Body of pancreas (tissue), 4 donors: ENCODE data around the gene PREX1. TPM values are rescaled to one million over a fixed set of nuclear protein-coding genes. Genes with fewer than 3 reads are reported as not detected.

Experiments used
- ATAC-seq: fragments of 150-250 bp; one replicate; pipeline ENCODE4 v1.9.1; 2016
- DNase-seq, 4 donors: peaks; one replicate each; pipeline ENCODE4 v3.0.0-alpha.2; 2019
- H3K27ac ChIP-seq, 4 donors: fragments of 200-600 bp; sonication (generic); 1 replicate in 3 of 4; 2 replicates in 1 of 4; pipeline versions ENCODE4 v1.5.1 to v1.6.1; 2016 to 2019; ENCODE audit warnings: mild to moderate bottlenecking in 1 of 4, mixed read lengths in 1 of 4, moderate library complexity in 1 of 4
- H3K27me3 ChIP-seq, 2 donors: fragments of 200-600 bp; sonication (generic); one replicate each; pipeline ENCODE4 v1.6.0; 2016; ENCODE audit warnings: mild to moderate bottlenecking in 1 of 2
- H3K36me3 ChIP-seq, 2 donors: fragments of 200-600 bp; sonication (generic); replicated peaks in 1 of 2; 2 replicates each; pipeline ENCODE4 v1.5.1; 2016; ENCODE audit warnings: low read depth in 2 of 2; ENCODE audit not compliant: insufficient read depth in 1 of 2
- H3K4me1 ChIP-seq: fragments of 200-600 bp; sonication (generic); one replicate; pipeline ENCODE4 v1.6.0; 2016
- H3K4me3 ChIP-seq, 2 donors: fragments of 200-600 bp; sonication (generic); 1 replicate in 1 of 2; 2 replicates in 1 of 2; pipeline ENCODE4 v1.5.1; 2016 to 2019
- H3K9me3 ChIP-seq, 3 donors: fragments of 200-600 bp; sonication (generic); 1 replicate in 2 of 3; 2 replicates in 1 of 3; pipeline ENCODE4 v1.5.1; 2016
- POLR2A ChIP-seq, 3 donors: fragments of 450-650 bp; IDR thresholded peaks; one replicate each; pipeline ENCODE4 v1.6.1; 2016; ENCODE audit warnings: antibody characterized with exemption in 3 of 3, mild to moderate bottlenecking in 2 of 3
- WGBS, 2 donors: methylation state at CpG; one replicate each; pipeline ENCODE4 v1.1.5; 2017; 5-methylcytosine and 5-hydroxymethylcytosine counted together
- intact Hi-C: fragments of 100-400 bp; cut with DNase I; formaldehyde crosslinking; loops from one replicate; pipeline ENCODE4 v1.15.1; 2023
- total RNA-seq, 2 donors: library from RNA; depleted of rRNA; stranded (reverse); fragments of >200 nt; gene quantifications; one replicate each; pipeline ENCODE4 v1.1.0, GENCODE V29; 2016
- TF ChIP-seq, protein P1 (sequence below), 7 experiments: fragments of 450-650 bp in 4 of 7; fragments of 200-600 bp in 3 of 7; sonication (generic) in 3 of 7; IDR thresholded peaks; one replicate each; pipeline ENCODE4 v1.5.1; 2016 to 2019; ENCODE audit warnings: antibody characterized with exemption in 7 of 7

PREX1 gene
- total RNA-seq, 2 donors from 2014 or later = 9.1 to 14.5 TPM

GRCh38 chr20:48649868-48650267, 177.9 kb downstream of the PREX1 start:
- H3K4me3 ChIP-seq = no peak overlapping the region
- H3K27me3 ChIP-seq = no peaks in the 10 kb centered on the region
- TF ChIP-seq, protein P1, sequence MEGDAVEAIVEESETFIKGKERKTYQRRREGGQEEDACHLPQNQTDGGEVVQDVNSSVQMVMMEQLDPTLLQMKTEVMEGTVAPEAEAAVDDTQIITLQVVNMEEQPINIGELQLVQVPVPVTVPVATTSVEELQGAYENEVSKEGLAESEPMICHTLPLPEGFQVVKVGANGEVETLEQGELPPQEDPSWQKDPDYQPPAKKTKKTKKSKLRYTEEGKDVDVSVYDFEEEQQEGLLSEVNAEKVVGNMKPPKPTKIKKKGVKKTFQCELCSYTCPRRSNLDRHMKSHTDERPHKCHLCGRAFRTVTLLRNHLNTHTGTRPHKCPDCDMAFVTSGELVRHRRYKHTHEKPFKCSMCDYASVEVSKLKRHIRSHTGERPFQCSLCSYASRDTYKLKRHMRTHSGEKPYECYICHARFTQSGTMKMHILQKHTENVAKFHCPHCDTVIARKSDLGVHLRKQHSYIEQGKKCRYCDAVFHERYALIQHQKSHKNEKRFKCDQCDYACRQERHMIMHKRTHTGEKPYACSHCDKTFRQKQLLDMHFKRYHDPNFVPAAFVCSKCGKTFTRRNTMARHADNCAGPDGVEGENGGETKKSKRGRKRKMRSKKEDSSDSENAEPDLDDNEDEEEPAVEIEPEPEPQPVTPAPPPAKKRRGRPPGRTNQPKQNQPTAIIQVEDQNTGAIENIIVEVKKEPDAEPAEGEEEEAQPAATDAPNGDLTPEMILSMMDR (IDR thresholded peaks at IDR 0.05) = no peak
- TF ChIP-seq POLR2A (IDR thresholded peaks at IDR 0.05) = no peak
- DNase-seq (no peak), ATAC-seq (no peak)
- 85 to 87% methylated on average over 9 of the region's 9 CpGs for WGBS, 2 donors
- no peaks in the 10 kb centered on the region for H3K4me1 ChIP-seq
- H3K9me3 ChIP-seq = no peaks in the 10 kb centered on the region
- intact Hi-C loops = no loop called here
- no peak overlapping the region for H3K27ac ChIP-seq
- H3K36me3 ChIP-seq = peaks cover 0 to 3% of the 10 kb centered on the region in 2 donors

- ATAC-seq (no peak), DNase-seq (no peak)
- intact Hi-C loops = no loop called here
- peaks cover 0 to 3% of the 10 kb centered on the region in 2 donors for H3K36me3 ChIP-seq
- H3K4me1 ChIP-seq = no peaks in the 10 kb centered on the region
- no peak overlapping the region for H3K4me3 ChIP-seq
- H3K9me3 ChIP-seq = no peaks in the 10 kb centered on the region
- no peak overlapping the region for H3K27ac ChIP-seq
- no peaks in the 10 kb centered on the region for H3K27me3 ChIP-seq
- WGBS, 2 donors = 85 to 92% methylated on average over 8 of the region's 9 CpGs
- TF ChIP-seq, protein P1 (IDR thresholded peaks at IDR 0.05) = no peak
- no peak for TF ChIP-seq POLR2A (IDR thresholded peaks at IDR 0.05)
Observed at GRCh38 chr20:48649104-48649626, 178.6 kb downstream of the PREX1 start.

DNA sequence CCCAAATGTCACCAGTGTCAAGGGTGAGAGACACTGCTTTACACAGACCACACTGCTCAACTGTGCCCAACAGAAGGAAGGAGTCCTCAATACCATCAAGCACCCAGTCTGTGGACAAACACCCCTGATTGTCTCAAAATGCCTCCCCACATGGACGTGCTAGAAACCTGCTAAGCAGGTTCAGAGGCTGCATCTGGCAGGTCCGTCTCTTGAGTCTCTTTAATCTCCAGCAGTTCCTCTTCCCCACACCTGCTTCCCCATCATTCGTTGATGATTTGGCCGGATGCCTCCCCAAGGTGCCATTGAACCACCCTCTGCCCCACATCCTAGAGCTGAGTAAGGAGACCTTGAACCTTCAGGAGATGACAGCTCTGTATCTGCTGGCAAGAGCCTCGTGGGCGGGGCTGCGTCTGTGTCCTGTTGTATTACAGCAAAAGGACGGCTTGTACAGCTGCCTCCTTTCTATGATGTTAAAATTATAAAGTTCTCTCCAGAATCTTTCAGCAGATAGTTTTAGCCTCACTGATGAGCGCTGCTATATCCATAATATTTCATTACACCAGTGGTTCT, 179.2 kb downstream of the PREX1 start:
- DNase-seq (no peak), ATAC-seq (no peak)
- Histone ChIP-seq H3K27me3 (no peaks in the 10 kb centered on the region), H3K4me1 (no peaks in the 10 kb centered on the region), H3K27ac (no peak overlapping the region), H3K36me3 (peaks cover 0 to 3% of the 10 kb centered on the region in 2 donors), H3K4me3 (no peak overlapping the region), H3K9me3 (no peaks in the 10 kb centered on the region)
- WGBS, 2 donors = 47 to 57% methylated on average over 9 of the region's 9 CpGs
- intact Hi-C loops = no loop called here
- TF ChIP-seq, protein P1 (IDR thresholded peaks at IDR 0.05) = no peak
- no peak for TF ChIP-seq POLR2A (IDR thresholded peaks at IDR 0.05)

GRCh38 chr20:48647858-48648257, 179.9 kb downstream of the PREX1 start:
- no peaks in the 10 kb centered on the region for H3K27me3 ChIP-seq
- DNase-seq = no peak
- H3K4me1 ChIP-seq = no peaks in the 10 kb centered on the region
- no peak overlapping the region for H3K4me3 ChIP-seq
- H3K9me3 ChIP-seq = no peaks in the 10 kb centered on the region
- H3K27ac ChIP-seq = no peak overlapping the region
- TF ChIP-seq, protein P1 (IDR thresholded peaks at IDR 0.05) = no peak
- 65 to 68% methylated on average over 5 of the region's 5 CpGs for WGBS, 2 donors
- intact Hi-C loops = no loop called here
- H3K36me3 ChIP-seq = peaks cover 0 to 3% of the 10 kb centered on the region in 2 donors
- ATAC-seq = no peak

- DNase-seq (no peak), ATAC-seq (no peak)
- Histone ChIP-seq H3K9me3 (no peaks in the 10 kb centered on the region), H3K27ac (no peak overlapping the region), H3K4me1 (no peaks in the 10 kb centered on the region), H3K4me3 (no peak overlapping the region), H3K36me3 (peaks cover 0 to 3% of the 10 kb centered on the region in 2 donors), H3K27me3 (no peaks in the 10 kb centered on the region)
- intact Hi-C loops = no loop called here
- WGBS, 2 donors = 87 to 90% methylated on average over 12 of the region's 13 CpGs
- TF ChIP-seq, protein P1 (IDR thresholded peaks at IDR 0.05) = no peak
- TF ChIP-seq POLR2A (IDR thresholded peaks at IDR 0.05) = no peak
Observed at GRCh38 chr20:48645666-48646065, 182.1 kb downstream of the PREX1 start.
